ENCODE data around the gene EIF1. TPM values are rescaled to one million over a fixed set of nuclear protein-coding genes. Genes with fewer than 3 reads are reported as not detected.

The EIF1 gene
- total and polyA plus RNA-seq, 2 of the 8 experiments (the other 6 are each of a cell fraction or from before 2014, with no cell fraction given) = 175 to 539 TPM

DNA sequence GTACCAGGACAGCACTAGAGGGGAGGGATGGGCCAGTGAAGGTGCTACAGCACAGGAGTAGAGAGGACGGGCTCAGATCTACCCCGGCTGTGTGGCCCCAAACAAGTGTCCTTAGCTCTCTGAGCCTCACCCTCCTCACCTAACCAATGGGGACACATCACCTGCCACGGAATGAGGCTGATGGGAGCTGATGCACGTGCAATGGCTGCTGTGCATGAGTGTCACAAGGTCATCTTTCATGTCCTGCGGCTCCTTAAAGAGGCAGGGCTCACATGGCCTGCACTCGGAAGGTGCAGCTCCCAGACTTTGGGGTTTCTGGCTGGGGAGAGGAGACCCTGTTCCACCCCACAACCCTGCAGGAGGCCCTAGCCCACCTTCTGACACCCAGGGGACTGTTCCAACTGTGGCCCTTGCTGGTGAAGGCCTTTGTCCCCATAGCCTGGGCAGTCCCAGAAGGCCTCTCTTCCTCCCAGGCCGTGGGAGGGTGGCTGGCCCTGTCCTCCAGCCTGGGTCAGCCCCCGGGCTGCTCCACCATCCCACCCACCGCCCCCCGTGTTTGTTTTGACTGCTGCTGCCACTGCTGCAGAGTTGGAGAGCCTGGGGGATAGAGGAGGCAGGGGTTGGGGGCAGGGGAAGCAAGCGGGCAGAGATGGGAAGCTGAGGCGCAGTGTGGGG is 35.3 kb downstream of the EIF1 start (continued):
- TF ChIP-seq RXRA (IDR thresholded peaks at IDR 0.05; ENCODE audit: insufficient read depth, low read depth, low read length) = no peak
